ENCODE data around the gene FAM78A. TPM values are rescaled to one million over a fixed set of nuclear protein-coding genes. Genes with fewer than 3 reads are reported as not detected.

FAM78A gene
- total RNA-seq, 1 experiment from 2014 or later = 1.3 TPM

DNA sequence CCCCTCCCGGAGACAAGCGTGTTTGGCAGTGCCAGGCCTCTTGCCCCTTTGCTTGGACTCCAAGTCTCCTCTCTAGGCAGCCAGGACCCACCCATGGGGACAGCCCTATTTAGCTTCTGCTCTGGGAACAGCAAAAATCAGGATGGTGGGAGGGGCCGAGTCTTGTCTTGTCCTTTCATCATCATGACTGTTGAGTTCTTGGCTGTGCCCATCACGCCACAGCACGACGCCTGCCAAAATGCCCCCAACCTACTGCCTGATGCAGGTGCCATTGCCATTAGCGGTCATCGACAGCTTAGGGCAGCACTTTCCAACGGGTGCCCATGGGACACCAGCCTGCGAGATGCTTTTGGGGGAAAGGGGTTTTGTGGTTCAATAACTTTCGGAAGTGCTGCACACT is 32.1 kb upstream of the FAM78A start:
- no TSS peak for BruUV-seq (replicated peaks)
- Histone ChIP-seq H3K36me3 (ENCODE audit: low read depth) (no peaks in the 10 kb centered on the region), H3K27ac (no peak overlapping the region), H3K4me3 (no peak overlapping the region), H4K20me1 (ENCODE audit: insufficient read depth) (no peaks in the 10 kb centered on the region), H3K79me2 (ENCODE audit: low read depth) (no peaks in the 10 kb centered on the region), H3K9me3 (ENCODE audit: insufficient read depth, low read depth) (no peaks in the 10 kb centered on the region), H3K4me1 (replicated peaks; ENCODE audit: insufficient read depth) (peaks cover 29% of the 10 kb centered on the region), H2AFZ (no peak overlapping the region), H3K9me2 (ENCODE audit: insufficient read depth) (no peaks in the 10 kb centered on the region), H3F3A (ENCODE audit: insufficient read depth, low read depth) (peaks cover 30% of the 10 kb centered on the region; the same call in 1 of the 2 replicates), H3K4me2 (no peak overlapping the region), H3K27me3 (ENCODE audit: insufficient read depth, low read depth) (no peaks in the 10 kb centered on the region)
- POLR2A ChIA-PET (ENCODE audit: unreplicated experiment) = no interaction called here
- CTCF ChIA-PET = no interaction called here
- no peak for DNase-seq
- no peak for TF ChIP-seq EZH2 (IDR thresholded peaks at IDR 0.05; ENCODE audit: low read depth)
- TF ChIP-seq, protein P1, sequence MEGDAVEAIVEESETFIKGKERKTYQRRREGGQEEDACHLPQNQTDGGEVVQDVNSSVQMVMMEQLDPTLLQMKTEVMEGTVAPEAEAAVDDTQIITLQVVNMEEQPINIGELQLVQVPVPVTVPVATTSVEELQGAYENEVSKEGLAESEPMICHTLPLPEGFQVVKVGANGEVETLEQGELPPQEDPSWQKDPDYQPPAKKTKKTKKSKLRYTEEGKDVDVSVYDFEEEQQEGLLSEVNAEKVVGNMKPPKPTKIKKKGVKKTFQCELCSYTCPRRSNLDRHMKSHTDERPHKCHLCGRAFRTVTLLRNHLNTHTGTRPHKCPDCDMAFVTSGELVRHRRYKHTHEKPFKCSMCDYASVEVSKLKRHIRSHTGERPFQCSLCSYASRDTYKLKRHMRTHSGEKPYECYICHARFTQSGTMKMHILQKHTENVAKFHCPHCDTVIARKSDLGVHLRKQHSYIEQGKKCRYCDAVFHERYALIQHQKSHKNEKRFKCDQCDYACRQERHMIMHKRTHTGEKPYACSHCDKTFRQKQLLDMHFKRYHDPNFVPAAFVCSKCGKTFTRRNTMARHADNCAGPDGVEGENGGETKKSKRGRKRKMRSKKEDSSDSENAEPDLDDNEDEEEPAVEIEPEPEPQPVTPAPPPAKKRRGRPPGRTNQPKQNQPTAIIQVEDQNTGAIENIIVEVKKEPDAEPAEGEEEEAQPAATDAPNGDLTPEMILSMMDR (conservative IDR thresholded peaks at IDR 0.05) = no peak
- intact Hi-C loops (cut with micrococcal nuclease; ENCODE audit: unreplicated experiment) = no loop called here

DNA sequence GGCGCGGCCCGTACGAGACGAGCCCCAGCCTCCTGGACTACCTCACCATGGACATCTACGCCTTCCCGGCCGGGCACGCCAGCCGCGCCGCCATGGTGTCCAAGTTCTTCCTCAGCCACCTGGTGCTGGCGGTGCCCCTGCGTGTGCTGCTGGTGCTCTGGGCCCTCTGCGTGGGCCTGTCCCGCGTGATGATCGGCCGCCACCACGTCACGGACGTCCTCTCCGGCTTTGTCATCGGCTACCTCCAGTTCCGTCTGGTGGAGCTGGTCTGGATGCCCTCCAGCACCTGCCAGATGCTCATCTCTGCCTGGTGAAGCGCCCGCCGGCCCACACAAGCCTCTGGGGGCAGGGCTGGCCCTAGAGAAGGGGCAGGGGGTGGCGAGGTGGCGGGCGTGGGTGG is 31.7 kb upstream of the FAM78A start:
- Histone ChIP-seq H3K9me3 (ENCODE audit: insufficient read depth, low read depth) (no peaks in the 10 kb centered on the region), H3K4me2 (no peak overlapping the region), H2AFZ (no peak overlapping the region), H3K79me2 (ENCODE audit: low read depth) (no peaks in the 10 kb centered on the region), H3K9me2 (ENCODE audit: insufficient read depth) (no peaks in the 10 kb centered on the region), H3F3A (ENCODE audit: insufficient read depth, low read depth) (peaks cover 29% of the 10 kb centered on the region; the same call in 1 of the 2 replicates), H3K36me3 (ENCODE audit: low read depth) (no peaks in the 10 kb centered on the region), H4K20me1 (ENCODE audit: insufficient read depth) (no peaks in the 10 kb centered on the region), H3K27me3 (ENCODE audit: insufficient read depth, low read depth) (no peaks in the 10 kb centered on the region), H3K27ac (no peak overlapping the region), H3K4me1 (replicated peaks; ENCODE audit: insufficient read depth) (peaks cover 24% of the 10 kb centered on the region), H3K4me3 (no peak overlapping the region)
- BruUV-seq (replicated peaks) = no TSS peak
- ChIA-PET CTCF (interaction anchor here (0.5 to 0.7 kb wide), 2 partner anchors 368 to 439 kb away, joined by 5 to 6 read pairs; no protein-coding TSS in a partner anchor), POLR2A (ENCODE audit: unreplicated experiment) (no interaction called here)
- no peak for DNase-seq
- intact Hi-C loops (cut with micrococcal nuclease; ENCODE audit: unreplicated experiment) = no loop called here
- TF ChIP-seq, protein P1 (conservative IDR thresholded peaks at IDR 0.05) = no peak
- no peak for TF ChIP-seq EZH2 (IDR thresholded peaks at IDR 0.05; ENCODE audit: low read depth)

DNA sequence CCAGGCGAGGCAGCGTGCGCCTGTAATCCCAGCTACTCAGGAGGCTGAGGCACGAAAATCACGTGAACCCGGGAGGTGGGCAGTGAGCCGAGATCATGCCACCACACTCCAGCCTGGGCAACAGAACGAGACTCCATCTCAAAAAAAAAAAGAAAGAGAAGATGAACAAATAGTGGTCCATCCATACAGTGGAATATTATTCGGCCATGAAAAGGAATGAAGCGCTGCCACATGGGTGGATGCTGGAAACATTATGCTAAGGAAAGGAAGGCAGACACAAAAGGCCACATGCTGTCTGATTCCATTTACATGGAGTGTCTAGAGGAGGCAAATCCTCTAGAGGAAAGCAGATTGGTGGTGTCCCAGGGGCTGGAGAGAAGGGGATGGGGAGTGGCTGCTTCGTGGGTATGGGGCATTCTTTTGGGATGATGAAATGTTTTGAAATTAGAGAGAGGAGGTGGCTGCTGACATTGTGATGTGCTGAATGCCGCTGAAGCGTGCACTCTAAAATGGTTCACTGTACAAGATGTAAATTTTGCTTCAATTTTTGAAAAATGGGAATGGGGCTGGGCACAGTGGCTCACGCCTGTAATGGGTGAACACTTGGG is 30.2 kb upstream of the FAM78A start:
- POLR2A ChIA-PET (ENCODE audit: unreplicated experiment) = no interaction called here
- no peak overlapping the region for H2AFZ ChIP-seq
- BruUV-seq (replicated peaks) = no TSS peak
- no peaks in the 10 kb centered on the region for H3K79me2 ChIP-seq (ENCODE audit: low read depth)
- DNase-seq = no peak
- CTCF ChIA-PET = no interaction called here
- H3K9me3 ChIP-seq (ENCODE audit: insufficient read depth, low read depth) = no peaks in the 10 kb centered on the region
- H4K20me1 ChIP-seq (ENCODE audit: insufficient read depth) = no peaks in the 10 kb centered on the region
- H3K4me3 ChIP-seq = no peak overlapping the region
- TF ChIP-seq EZH2 (IDR thresholded peaks at IDR 0.05; ENCODE audit: low read depth) = no peak
- TF ChIP-seq, protein P1 (conservative IDR thresholded peaks at IDR 0.05) = no peak
- H3K36me3 ChIP-seq (ENCODE audit: low read depth) = no peaks in the 10 kb centered on the region
- H3K27me3 ChIP-seq (ENCODE audit: insufficient read depth, low read depth) = no peaks in the 10 kb centered on the region
- no peaks in the 10 kb centered on the region for H3K9me2 ChIP-seq (ENCODE audit: insufficient read depth)
- H3K27ac ChIP-seq = no peak overlapping the region
- peaks cover 15% of the 10 kb centered on the region for H3K4me1 ChIP-seq (replicated peaks; ENCODE audit: insufficient read depth)
- intact Hi-C loops (cut with micrococcal nuclease; ENCODE audit: unreplicated experiment) = no loop called here
- H3K4me2 ChIP-seq = no peak overlapping the region
- H3F3A ChIP-seq (ENCODE audit: insufficient read depth, low read depth) = peaks cover 18% of the 10 kb centered on the region; the same call in 1 of the 2 replicates

All from PC-9 (cell line).